OCI-LY3 (cell line): ENCODE data around the gene ABCB10.

ENCODE experiments used
- EZH2phosphoT487 ChIP-seq: fragments of 200-600 bp; shearing (Covaris generic); IDR thresholded peaks from 2 replicates; pipeline ENCODE4 v1.6.1; 2018; ENCODE audit warnings: antibody characterized with exemption, mixed run types, low read depth
- TF ChIP-seq, protein P1 (sequence below): fragments of 200-600, 300-600 bp; sonication (generic); IDR thresholded peaks from 2 replicates; pipeline ENCODE4 v1.5.1; 2014; ENCODE audit warnings: antibody characterized with exemption, low read length, low read depth

DNA sequence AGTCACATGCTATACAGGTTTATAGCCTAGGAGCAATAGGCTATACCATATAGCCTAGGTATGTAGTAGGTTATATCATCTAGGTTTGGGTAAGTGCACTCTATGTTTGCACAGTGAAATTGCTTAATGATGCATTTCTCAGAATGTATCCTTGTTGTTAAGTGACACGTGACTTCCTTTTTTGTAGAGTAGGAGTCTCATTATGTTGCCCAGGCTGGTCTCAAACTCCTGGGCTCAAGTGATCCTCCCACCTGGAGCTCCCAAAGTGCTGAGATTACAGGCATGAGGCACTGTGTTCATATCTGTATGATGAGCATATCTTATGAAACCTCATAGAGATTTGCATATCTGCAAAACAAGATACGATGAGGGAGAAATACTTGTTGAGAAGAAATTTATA lies 13.8 kb upstream of the ABCB10 start:
- TF ChIP-seq, protein P1, sequence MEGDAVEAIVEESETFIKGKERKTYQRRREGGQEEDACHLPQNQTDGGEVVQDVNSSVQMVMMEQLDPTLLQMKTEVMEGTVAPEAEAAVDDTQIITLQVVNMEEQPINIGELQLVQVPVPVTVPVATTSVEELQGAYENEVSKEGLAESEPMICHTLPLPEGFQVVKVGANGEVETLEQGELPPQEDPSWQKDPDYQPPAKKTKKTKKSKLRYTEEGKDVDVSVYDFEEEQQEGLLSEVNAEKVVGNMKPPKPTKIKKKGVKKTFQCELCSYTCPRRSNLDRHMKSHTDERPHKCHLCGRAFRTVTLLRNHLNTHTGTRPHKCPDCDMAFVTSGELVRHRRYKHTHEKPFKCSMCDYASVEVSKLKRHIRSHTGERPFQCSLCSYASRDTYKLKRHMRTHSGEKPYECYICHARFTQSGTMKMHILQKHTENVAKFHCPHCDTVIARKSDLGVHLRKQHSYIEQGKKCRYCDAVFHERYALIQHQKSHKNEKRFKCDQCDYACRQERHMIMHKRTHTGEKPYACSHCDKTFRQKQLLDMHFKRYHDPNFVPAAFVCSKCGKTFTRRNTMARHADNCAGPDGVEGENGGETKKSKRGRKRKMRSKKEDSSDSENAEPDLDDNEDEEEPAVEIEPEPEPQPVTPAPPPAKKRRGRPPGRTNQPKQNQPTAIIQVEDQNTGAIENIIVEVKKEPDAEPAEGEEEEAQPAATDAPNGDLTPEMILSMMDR = no peak
- no peak for TF ChIP-seq EZH2phosphoT487
